Measurements from ENCODE around the gene VAC14. TPM values are rescaled to one million over a fixed set of nuclear protein-coding genes. Genes with fewer than 3 reads are reported as not detected.

Gene VAC14
- polyA plus RNA-seq, 2 of the 4 experiments (the other 2 are of a cell fraction) = 25.3 to 27.0 TPM

DNA sequence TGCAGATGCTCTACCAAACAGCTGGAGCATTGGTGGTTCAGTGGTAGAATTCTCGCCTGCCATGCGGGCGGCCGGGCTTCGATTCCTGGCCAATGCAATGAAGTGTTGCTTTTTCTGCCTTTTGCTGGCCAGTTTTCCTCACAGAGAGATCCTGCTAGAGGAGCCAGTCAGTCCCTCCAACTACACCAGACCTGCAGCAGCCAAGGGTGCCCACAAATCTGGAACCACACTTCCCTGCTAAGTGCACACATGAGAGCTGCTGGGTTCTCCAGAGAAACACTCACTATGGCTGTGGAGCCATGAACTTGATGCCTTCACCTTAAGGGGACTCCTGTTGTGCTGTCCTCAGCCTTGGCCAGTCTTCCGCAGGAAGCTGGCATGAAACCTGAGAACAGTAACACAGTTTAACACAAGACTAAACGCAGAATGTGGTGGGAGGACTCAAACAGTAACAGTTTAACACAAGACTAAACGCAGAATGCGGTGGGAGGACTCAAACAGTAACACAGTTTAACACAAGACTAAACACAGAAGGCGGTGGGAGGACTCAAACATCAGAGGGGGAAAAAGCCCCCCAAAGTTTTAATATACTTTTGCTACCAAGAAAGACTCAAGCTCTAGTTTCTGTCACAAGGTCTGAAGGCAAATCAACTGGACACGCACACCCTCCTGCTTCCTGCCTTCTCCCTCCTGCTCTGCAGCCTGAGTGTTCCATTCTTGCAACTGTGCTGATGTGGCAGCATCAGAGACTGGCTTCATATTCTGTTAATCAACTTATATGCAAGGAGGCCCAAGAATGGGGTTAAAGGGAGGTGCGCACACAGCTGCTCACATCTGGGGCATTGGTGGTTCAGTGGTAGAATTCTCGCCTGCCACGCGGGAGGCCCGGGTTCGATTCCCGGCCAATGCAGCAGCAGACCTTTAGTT, 12.0 kb downstream of the VAC14 start (continued):
- no peak for TF ChIP-seq FOSL2 (IDR thresholded peaks at IDR 0.05)
- TF ChIP-seq FOSL2 (CRISPR knock-in tag; IDR thresholded peaks at IDR 0.05) = no peak
- no peak for TF ChIP-seq CHD2 (IDR thresholded peaks at IDR 0.05; ENCODE audit: low read length, partially characterized antibody)
- TF ChIP-seq, protein P1, sequence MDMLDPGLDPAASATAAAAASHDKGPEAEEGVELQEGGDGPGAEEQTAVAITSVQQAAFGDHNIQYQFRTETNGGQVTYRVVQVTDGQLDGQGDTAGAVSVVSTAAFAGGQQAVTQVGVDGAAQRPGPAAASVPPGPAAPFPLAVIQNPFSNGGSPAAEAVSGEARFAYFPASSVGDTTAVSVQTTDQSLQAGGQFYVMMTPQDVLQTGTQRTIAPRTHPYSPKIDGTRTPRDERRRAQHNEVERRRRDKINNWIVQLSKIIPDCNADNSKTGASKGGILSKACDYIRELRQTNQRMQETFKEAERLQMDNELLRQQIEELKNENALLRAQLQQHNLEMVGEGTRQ (IDR thresholded peaks at IDR 0.05) = no peak
- TF ChIP-seq POLR2AphosphoS2 (conservative IDR thresholded peaks at IDR 0.05; ENCODE audit: low read length) = peak; percentile 99
- no peak for TF ChIP-seq RARB (CRISPR knock-in tag; IDR thresholded peaks at IDR 0.05)
- TF ChIP-seq SMC3 (IDR thresholded peaks at IDR 0.05) = no peak; the same call in 2 of the 3 replicates
- no peak for TF ChIP-seq HEYL (CRISPR knock-in tag; IDR thresholded peaks at IDR 0.05)
- TF ChIP-seq, protein P2, sequence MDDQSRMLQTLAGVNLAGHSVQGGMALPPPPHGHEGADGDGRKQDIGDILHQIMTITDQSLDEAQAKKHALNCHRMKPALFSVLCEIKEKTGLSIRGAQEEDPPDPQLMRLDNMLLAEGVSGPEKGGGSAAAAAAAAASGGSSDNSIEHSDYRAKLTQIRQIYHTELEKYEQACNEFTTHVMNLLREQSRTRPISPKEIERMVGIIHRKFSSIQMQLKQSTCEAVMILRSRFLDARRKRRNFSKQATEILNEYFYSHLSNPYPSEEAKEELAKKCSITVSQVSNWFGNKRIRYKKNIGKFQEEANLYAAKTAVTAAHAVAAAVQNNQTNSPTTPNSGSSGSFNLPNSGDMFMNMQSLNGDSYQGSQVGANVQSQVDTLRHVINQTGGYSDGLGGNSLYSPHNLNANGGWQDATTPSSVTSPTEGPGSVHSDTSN (IDR thresholded peaks at IDR 0.05) = 0 out of 2 replicates have a peak, but pooled peaks have one; percentile 15
- TF ChIP-seq POLR2A (IDR thresholded peaks at IDR 0.05; ENCODE audit: low read length) = no peak
- no peak for TF ChIP-seq CBX8 (IDR thresholded peaks at IDR 0.05)

DNA sequence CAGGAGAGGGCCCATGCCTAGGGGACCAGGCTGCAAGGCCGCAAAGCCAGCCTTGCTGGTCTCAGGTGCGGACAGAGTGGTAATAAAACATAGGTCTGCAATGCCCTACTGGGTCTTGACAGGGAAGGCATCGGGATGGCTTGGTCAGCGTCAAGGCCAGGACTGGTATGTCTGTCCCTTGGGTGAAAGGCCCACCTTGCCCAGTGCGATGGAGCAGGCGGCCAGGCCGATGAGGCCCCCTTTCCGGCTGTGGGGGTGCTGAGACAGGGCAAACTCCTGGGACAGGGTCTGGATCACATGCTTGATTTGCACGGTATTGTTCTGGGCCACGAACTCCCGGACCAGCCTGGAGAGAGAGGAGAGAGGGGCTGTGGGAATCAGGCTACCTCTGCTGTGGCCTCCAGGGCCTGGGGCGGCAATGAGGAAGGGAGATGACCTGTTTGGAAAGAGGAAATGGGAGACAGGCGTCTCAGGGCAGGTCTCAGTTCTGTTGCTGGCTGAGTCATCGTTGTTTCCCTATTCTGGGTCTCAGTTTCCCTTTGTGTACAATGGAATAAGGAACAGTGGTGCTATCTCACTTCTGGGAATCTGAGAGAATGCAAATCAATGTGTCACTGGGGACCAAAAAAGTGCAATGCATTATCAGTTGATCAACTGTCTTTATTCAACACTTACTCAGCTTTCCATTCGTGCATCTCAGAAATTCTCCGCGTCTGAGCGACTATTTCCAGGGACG, 14.8 kb downstream of the VAC14 start:
- DNase-seq (ENCODE audit: low read depth in 1 of 2, low spot score in 1 of 2) = no peak
- CTCF ChIA-PET = interaction anchor here (11.2 kb wide), 1 partner anchor 15 kb away, joined by 76 read pairs; no protein-coding TSS in a partner anchor
- no peak for ATAC-seq
- Histone ChIP-seq H3K4me2 (no peak overlapping the region), H3K27ac (no peak overlapping the region), H3K4me3 (no peak overlapping the region), H3K9me3 (no peaks in the 10 kb centered on the region; the same call in 2 of the 3 replicates), H3K4me1 (no peaks in the 10 kb centered on the region)
- TF ChIP-seq RCOR1 (IDR thresholded peaks at IDR 0.05; ENCODE audit: low read depth, low read length) (no peak), ZSCAN20 (CRISPR knock-in tag; IDR thresholded peaks at IDR 0.05) (no peak), JUN (IDR thresholded peaks at IDR 0.05) (no peak), ZNF302 (CRISPR knock-in tag; IDR thresholded peaks at IDR 0.05) (no peak), PHF8 (IDR thresholded peaks at IDR 0.05; ENCODE audit: borderline replicate concordance, low read depth) (no peak), EHMT2 (IDR thresholded peaks at IDR 0.05; ENCODE audit: low read depth) (no peak), FOSB (CRISPR knock-in tag; IDR thresholded peaks at IDR 0.05) (no peak), RARB (CRISPR knock-in tag; IDR thresholded peaks at IDR 0.05) (no peak), HEYL (CRISPR knock-in tag; IDR thresholded peaks at IDR 0.05) (no peak), JUNB (IDR thresholded peaks at IDR 0.05) (no peak)
- TF ChIP-seq, protein P3, sequence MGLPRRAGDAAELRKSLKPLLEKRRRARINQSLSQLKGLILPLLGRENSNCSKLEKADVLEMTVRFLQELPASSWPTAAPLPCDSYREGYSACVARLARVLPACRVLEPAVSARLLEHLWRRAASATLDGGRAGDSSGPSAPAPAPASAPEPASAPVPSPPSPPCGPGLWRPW (IDR thresholded peaks at IDR 0.05) = no peak
- WGBS (ENCODE audit: missing lambda C conversion rate) = 91% methylated on average over 18 of the region's 19 CpGs
- POLR2A ChIA-PET = no interaction called here
- no peak for FAIRE-seq

Data from A549 (cell line).